DOHH2 (cell line): ENCODE measurements around the gene DSCAML1.

Experiments
- H3F3A ChIP-seq: fragments of 200-600 bp; sonication (generic), shearing (Covaris generic); 2 replicates; pipeline ENCODE4 v1.6.0; 2016; ENCODE audit warnings: antibody characterized with exemption, mild to moderate bottlenecking; ENCODE audit not compliant: control insufficient read depth, insufficient read depth
- H3K27ac ChIP-seq: fragments of 200-600 bp; sonication (generic); 2 replicates; pipeline ENCODE4 v1.5.1; 2014; ENCODE audit warnings: low read depth, mild to moderate bottlenecking, low read length, moderate library complexity
- H3K27me3 ChIP-seq: fragments of 200-600 bp; sonication (generic); 2 replicates; pipeline ENCODE4 v1.6.1; 2014; ENCODE audit warnings: mild to moderate bottlenecking, low read length, mixed read lengths; ENCODE audit not compliant: control insufficient read depth
- H3K36me3 ChIP-seq: fragments of 200-600 bp; sonication (generic); 2 replicates; pipeline ENCODE4 v1.6.1; 2014; ENCODE audit warnings: mild to moderate bottlenecking, low read length, moderate library complexity, mixed read lengths; ENCODE audit not compliant: control insufficient read depth
- H3K4me1 ChIP-seq: fragments of 200-600 bp; sonication (generic); 2 replicates; pipeline ENCODE4 v1.6.1; 2014; ENCODE audit warnings: mild to moderate bottlenecking, low read length, mixed read lengths; ENCODE audit not compliant: control insufficient read depth
- H3K4me2 ChIP-seq: fragments of 200-600 bp; sonication (generic); 2 replicates; pipeline ENCODE4 v1.6.0; 2014; ENCODE audit warnings: mild to moderate bottlenecking, low read length, moderate library complexity
- H3K4me3 ChIP-seq: fragments of 200-600 bp; sonication (generic); 2 replicates; pipeline ENCODE4 v1.5.1; 2014; ENCODE audit warnings: mild to moderate bottlenecking, low read length, mixed read lengths
- H3K79me2 ChIP-seq: fragments of 200-600 bp; sonication (generic); 2 replicates; pipeline ENCODE4 v1.6.1; 2014; ENCODE audit warnings: mild to moderate bottlenecking, low read length, mixed read lengths; ENCODE audit not compliant: control insufficient read depth
- H3K9me2 ChIP-seq: fragments of 200-600 bp; sonication (generic); replicated peaks from 2 replicates; pipeline ENCODE4 v1.6.1; 2014; ENCODE audit warnings: mild to moderate bottlenecking, low read length, mixed read lengths; ENCODE audit not compliant: control insufficient read depth
- H3K9me3 ChIP-seq: fragments of 200-600 bp; sonication (generic); 2 replicates; pipeline ENCODE4 v1.6.1; 2014; ENCODE audit warnings: antibody characterized with exemption, low read length, mixed read lengths; ENCODE audit not compliant: control insufficient read depth, insufficient read depth
- H4K20me1 ChIP-seq: fragments of 200-600 bp; sonication (generic); 2 replicates; pipeline ENCODE4 v1.6.0; 2014; ENCODE audit warnings: low read depth, mild to moderate bottlenecking, antibody characterized with exemption, low read length, moderate library complexity; ENCODE audit not compliant: control insufficient read depth, insufficient read depth
- CTCF ChIP-seq: fragments of 200-600 bp; sonication (generic); IDR thresholded peaks from one replicate; pipeline ENCODE4 v1.5.1; 2014; ENCODE audit warnings: antibody characterized with exemption, mild to moderate bottlenecking, low read depth, low read length; ENCODE audit not compliant: poor library complexity, severe bottlenecking
- EZH2phosphoT487 ChIP-seq: fragments of 200-600 bp; sonication (generic); IDR thresholded peaks from 2 replicates; pipeline ENCODE4 v1.6.1; 2017; ENCODE audit warnings: borderline replicate concordance, mild to moderate bottlenecking, antibody characterized with exemption, low read length, moderate library complexity, mixed read lengths

DSCAML1 gene

GRCh38 chr11:117519590-117519989 is 277.4 kb downstream of the DSCAML1 start:
- TF ChIP-seq CTCF, result no peak
- TF ChIP-seq EZH2phosphoT487, result no peak
- no peaks in the 10 kb centered on the region for H3K79me2 ChIP-seq
- no peak overlapping the region for H3K27ac ChIP-seq
- no peaks in the 10 kb centered on the region for H4K20me1 ChIP-seq
- no peak overlapping the region for H3K4me3 ChIP-seq
- no peaks in the 10 kb centered on the region for H3K4me1 ChIP-seq
- H3F3A ChIP-seq, result no peaks in the 10 kb centered on the region
- no peaks in the 10 kb centered on the region for H3K27me3 ChIP-seq
- no peaks in the 10 kb centered on the region for H3K36me3 ChIP-seq
- H3K4me2 ChIP-seq, result no peak overlapping the region
- H3K9me2 ChIP-seq, result no peaks in the 10 kb centered on the region
- H3K9me3 ChIP-seq, result no peaks in the 10 kb centered on the region

GRCh38 chr11:117519170-117519569 is 277.8 kb downstream of the DSCAML1 start:
- TF ChIP-seq CTCF (no peak), EZH2phosphoT487 (no peak)
- Histone ChIP-seq H3F3A (no peaks in the 10 kb centered on the region), H3K4me1 (no peaks in the 10 kb centered on the region)

GRCh38 chr11:117518455-117518854 is 278.6 kb downstream of the DSCAML1 start:
- Histone ChIP-seq H3K27me3 (no peaks in the 10 kb centered on the region), H3K79me2 (no peaks in the 10 kb centered on the region), H3K4me2 (no peak overlapping the region), H3F3A (no peaks in the 10 kb centered on the region), H4K20me1 (no peaks in the 10 kb centered on the region), H3K4me1 (no peaks in the 10 kb centered on the region), H3K27ac (no peak overlapping the region), H3K4me3 (no peak overlapping the region), H3K9me2 (no peaks in the 10 kb centered on the region), H3K36me3 (no peaks in the 10 kb centered on the region), H3K9me3 (no peaks in the 10 kb centered on the region)
- TF ChIP-seq CTCF (no peak), EZH2phosphoT487 (no peak)

More at GRCh38 chr11:117519170-117519569, 277.8 kb downstream of the DSCAML1 start:
- Histone ChIP-seq H4K20me1 (no peaks in the 10 kb centered on the region), H3K4me3 (no peak overlapping the region), H3K27me3 (no peaks in the 10 kb centered on the region), H3K79me2 (no peaks in the 10 kb centered on the region), H3K27ac (no peak overlapping the region), H3K36me3 (no peaks in the 10 kb centered on the region), H3K9me3 (no peaks in the 10 kb centered on the region), H3K9me2 (no peaks in the 10 kb centered on the region), H3K4me2 (no peak overlapping the region)

GRCh38 chr11:117517097-117517496 is 279.9 kb downstream of the DSCAML1 start:
- Histone ChIP-seq H3K9me2 (no peaks in the 10 kb centered on the region), H3K4me2 (no peak overlapping the region), H3K79me2 (no peaks in the 10 kb centered on the region), H3K9me3 (no peaks in the 10 kb centered on the region), H3F3A (no peaks in the 10 kb centered on the region), H3K27ac (no peak overlapping the region), H3K4me1 (no peaks in the 10 kb centered on the region), H3K36me3 (no peaks in the 10 kb centered on the region), H3K27me3 (no peaks in the 10 kb centered on the region), H3K4me3 (no peak overlapping the region), H4K20me1 (no peaks in the 10 kb centered on the region)
- TF ChIP-seq CTCF, result no peak
